Erythroblast (primary cell): ENCODE data around the gene NDRG2.

Experiments
- GATA1 ChIP-seq: IDR thresholded peaks from 2 replicates; pipeline ENCODE4 v1.6.1; 2011; ENCODE audit warnings: low read depth, mild to moderate bottlenecking, control low read depth, low read length, moderate library complexity
- POLR2A ChIP-seq: IDR thresholded peaks from 2 replicates; pipeline ENCODE4 v1.6.1; 2011; ENCODE audit warnings: mild to moderate bottlenecking, low read length

GRCh38 chr14:20976291-20976690 lies 48.6 kb downstream of the NDRG2 start:
- TF ChIP-seq POLR2A (no peak), GATA1 (no peak)
